Smooth muscle cell (in vitro differentiated cells): ENCODE data around the gene GNG3. TPM values are rescaled to one million over a fixed set of nuclear protein-coding genes. Genes with fewer than 3 reads are reported as not detected.
"Not testable (repeated sequence)": the region's sequence is repeated elsewhere in the genome, so short reads cannot be mapped to it uniquely, and the experiment has no call there.

Experiments used
- DNase-seq: peaks from one replicate; lab custom pipeline; 2025; ENCODE audit not compliant: unreplicated experiment; lab: John Stamatoyannopoulos, UW
- H2AFZ ChIP-seq: fragments of 200-600 bp; sonication (generic); 2 replicates; pipeline ENCODE4 v1.6.0; 2016; ENCODE audit warnings: antibody characterized with exemption, low read depth, mild to moderate bottlenecking
- H3F3A ChIP-seq: fragments of 200-600 bp; sonication (generic); 2 replicates; pipeline ENCODE4 v1.6.0; 2017; ENCODE audit warnings: antibody characterized with exemption, low read depth
- H3K27ac ChIP-seq: fragments of 200-600 bp; sonication (generic); 2 replicates; pipeline ENCODE4 v1.5.1; 2016; ENCODE audit warnings: low read depth, mild to moderate bottlenecking
- H3K27me3 ChIP-seq: fragments of 200-600 bp; sonication (generic); 2 replicates; pipeline ENCODE4 v1.6.1; 2016; ENCODE audit warnings: low read depth, mild to moderate bottlenecking
- H3K36me3 ChIP-seq: fragments of 200-600 bp; sonication (generic); 2 replicates; pipeline ENCODE4 v1.5.1; 2016; ENCODE audit warnings: low read depth
- H3K4me1 ChIP-seq: fragments of 200-600 bp; sonication (generic); 2 replicates; pipeline ENCODE4 v1.5.1; 2016; ENCODE audit warnings: low read depth
- H3K4me2 ChIP-seq: fragments of 200-600 bp; sonication (generic); 2 replicates; pipeline ENCODE4 v1.6.0; 2016; ENCODE audit warnings: mild to moderate bottlenecking
- H3K4me3 ChIP-seq: fragments of 200-600 bp; sonication (generic); 2 replicates; pipeline ENCODE4 v1.5.1; 2016; ENCODE audit warnings: mild to moderate bottlenecking
- H3K79me2 ChIP-seq: fragments of 200-600 bp; sonication (generic); 2 replicates; pipeline ENCODE4 v1.6.0; 2016; ENCODE audit warnings: low read depth, mild to moderate bottlenecking
- H3K9ac ChIP-seq: fragments of 200-600 bp; sonication (generic); 2 replicates; pipeline ENCODE4 v1.6.0; 2016; ENCODE audit warnings: low read depth
- H3K9me3 ChIP-seq: fragments of 200-600 bp; sonication (generic); replicated peaks from 2 replicates; pipeline ENCODE4 v1.5.1; 2016; ENCODE audit warnings: low read depth
- H4K20me1 ChIP-seq: fragments of 200-600 bp; sonication (generic); 2 replicates; pipeline ENCODE4 v1.6.0; 2016; ENCODE audit warnings: low read depth
- WGBS: methylation state at CpG from one replicate; pipeline ENCODE4 v1.1.7; 2016; ENCODE audit warnings: low lambda C conversion rate; 5-methylcytosine and 5-hydroxymethylcytosine counted together
- polyA plus RNA-seq: library from polyadenylated mRNA; unstranded; fragments of >200 nt; fragmentation: Nextera tagmentation; extraction: Ambion mirVana; gene quantifications from 2 replicates; pipeline ENCODE4 v1.2.1, GENCODE V29; 2016
- total RNA-seq: library from RNA; depleted of rRNA; stranded (reverse); fragments of >200 nt; gene quantifications from 2 replicates; pipeline ENCODE4 v1.2.3, GENCODE V29; 2014
- TF ChIP-seq, protein P1 (sequence below): fragments of 200-600 bp; sonication (generic); IDR thresholded peaks from 2 replicates; pipeline ENCODE4 v1.5.1; 2017; ENCODE audit warnings: borderline replicate concordance, mild to moderate bottlenecking, antibody characterized with exemption; ENCODE audit not compliant: insufficient read depth, poor library complexity, severe bottlenecking

The GNG3 gene
- total and polyA plus RNA-seq, 2 experiments from 2014 or later = 0.18 TPM; not detected in 1

- DNase-seq = no peak
- no peaks in the 10 kb centered on the region for H4K20me1 ChIP-seq
- no peaks in the 10 kb centered on the region for H3K36me3 ChIP-seq
- H3K4me2 ChIP-seq = no peak overlapping the region
- H3F3A ChIP-seq = peaks cover 34% of the 10 kb centered on the region
- no peak overlapping the region for H3K9ac ChIP-seq
- H3K27me3 ChIP-seq = no peaks in the 10 kb centered on the region
- no peak overlapping the region for H2AFZ ChIP-seq
- peaks cover 18% of the 10 kb centered on the region for H3K79me2 ChIP-seq
- H3K4me3 ChIP-seq = no peak overlapping the region
- H3K9me3 ChIP-seq = no peaks in the 10 kb centered on the region
- TF ChIP-seq, protein P1, sequence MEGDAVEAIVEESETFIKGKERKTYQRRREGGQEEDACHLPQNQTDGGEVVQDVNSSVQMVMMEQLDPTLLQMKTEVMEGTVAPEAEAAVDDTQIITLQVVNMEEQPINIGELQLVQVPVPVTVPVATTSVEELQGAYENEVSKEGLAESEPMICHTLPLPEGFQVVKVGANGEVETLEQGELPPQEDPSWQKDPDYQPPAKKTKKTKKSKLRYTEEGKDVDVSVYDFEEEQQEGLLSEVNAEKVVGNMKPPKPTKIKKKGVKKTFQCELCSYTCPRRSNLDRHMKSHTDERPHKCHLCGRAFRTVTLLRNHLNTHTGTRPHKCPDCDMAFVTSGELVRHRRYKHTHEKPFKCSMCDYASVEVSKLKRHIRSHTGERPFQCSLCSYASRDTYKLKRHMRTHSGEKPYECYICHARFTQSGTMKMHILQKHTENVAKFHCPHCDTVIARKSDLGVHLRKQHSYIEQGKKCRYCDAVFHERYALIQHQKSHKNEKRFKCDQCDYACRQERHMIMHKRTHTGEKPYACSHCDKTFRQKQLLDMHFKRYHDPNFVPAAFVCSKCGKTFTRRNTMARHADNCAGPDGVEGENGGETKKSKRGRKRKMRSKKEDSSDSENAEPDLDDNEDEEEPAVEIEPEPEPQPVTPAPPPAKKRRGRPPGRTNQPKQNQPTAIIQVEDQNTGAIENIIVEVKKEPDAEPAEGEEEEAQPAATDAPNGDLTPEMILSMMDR = no peak
- peak overlapping the region; percentile 29 for H3K27ac ChIP-seq
- WGBS = 94% methylated on average over 2 of the region's 2 CpGs
- H3K4me1 ChIP-seq = peaks cover 8% of the 10 kb centered on the region
Observed at GRCh38 chr11:62673196-62673525, 34.3 kb upstream of the GNG3 start.

DNA sequence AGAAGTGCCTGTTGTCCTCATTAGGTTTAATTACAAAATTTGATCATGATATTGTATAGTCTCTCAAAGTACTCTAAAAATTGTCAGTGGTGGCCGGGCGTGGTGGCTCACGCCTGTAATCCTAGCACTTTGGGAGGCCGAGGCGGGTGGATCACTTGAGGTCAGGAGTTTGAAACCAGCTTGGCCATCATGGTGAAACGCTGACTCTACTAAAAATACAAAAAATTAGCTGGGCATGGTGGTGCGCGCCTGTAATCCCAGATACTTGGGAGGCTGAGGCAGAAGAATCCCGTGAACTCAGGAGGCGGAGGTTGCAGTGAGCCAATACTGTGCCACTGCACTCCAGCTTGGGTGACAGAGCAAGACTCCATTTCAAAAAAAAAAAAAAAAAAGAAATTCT lies 32.1 kb upstream of the GNG3 start:
- not testable (repeated sequence) for H3K27me3 ChIP-seq, H3K36me3 ChIP-seq, H4K20me1 ChIP-seq, H3K4me2 ChIP-seq, H3K9me3 ChIP-seq, H3K9ac ChIP-seq, H3K4me3 ChIP-seq, H3K27ac ChIP-seq, H2AFZ ChIP-seq, DNase-seq
- H3F3A ChIP-seq = peaks cover 23% of the 10 kb centered on the region
- peaks cover 11% of the 10 kb centered on the region for H3K4me1 ChIP-seq
- WGBS = 93% methylated on average over 10 of the region's 10 CpGs
- peaks cover 24% of the 10 kb centered on the region for H3K79me2 ChIP-seq

GRCh38 chr11:62676698-62677097 lies 30.8 kb upstream of the GNG3 start:
- Histone ChIP-seq H3K4me1 (peaks cover 7% of the 10 kb centered on the region), H3F3A (peaks cover 27% of the 10 kb centered on the region), H3K9me3 (no peaks in the 10 kb centered on the region), H3K36me3 (no peaks in the 10 kb centered on the region), H3K27ac (no peak overlapping the region), H3K79me2 (peaks cover 24% of the 10 kb centered on the region), H3K27me3 (no peaks in the 10 kb centered on the region), H3K4me3 (no peak overlapping the region), H4K20me1 (no peaks in the 10 kb centered on the region), H3K9ac (no peak overlapping the region), H2AFZ (no peak overlapping the region), H3K4me2 (no peak overlapping the region)
- no peak for DNase-seq
- WGBS = 87% methylated on average over 6 of the region's 6 CpGs
- TF ChIP-seq, protein P1 = no peak

- Histone ChIP-seq H3F3A (peaks cover 27% of the 10 kb centered on the region), H3K4me1 (peaks cover 7% of the 10 kb centered on the region), H3K9ac (peak overlapping the region; percentile 9), H3K4me2 (no peak overlapping the region), H3K9me3 (no peaks in the 10 kb centered on the region), H3K27ac (peak overlapping the region; percentile 10), H3K27me3 (no peaks in the 10 kb centered on the region), H4K20me1 (no peaks in the 10 kb centered on the region), H3K79me2 (peaks cover 24% of the 10 kb centered on the region), H3K36me3 (no peaks in the 10 kb centered on the region), H3K4me3 (no peak overlapping the region), H2AFZ (no peak overlapping the region)
- DNase-seq = no peak
- WGBS = 94% methylated on average over 6 of the region's 6 CpGs
- TF ChIP-seq, protein P1 = no peak
Observed at GRCh38 chr11:62677156-62677555, 30.3 kb upstream of the GNG3 start.
